ENCODE results near the gene KAZN.

The KAZN gene

GRCh38 chr1:14983277-14983676, 384.8 kb downstream of the KAZN start:
- H3K4me3 ChIP-seq (ENCODE audit: low read length): no peak overlapping the region
- H3K4me2 ChIP-seq (ENCODE audit: low read length): no peak overlapping the region
- H3K27me3 ChIP-seq (ENCODE audit: control insufficient read depth, low read length): no peaks in the 10 kb centered on the region
- H3K36me3 ChIP-seq (ENCODE audit: control insufficient read depth, low read length): no peaks in the 10 kb centered on the region
- no peaks in the 10 kb centered on the region for H3K79me2 ChIP-seq (ENCODE audit: control insufficient read depth, low read length)
- TF ChIP-seq EZH2phosphoT487 (IDR thresholded peaks at IDR 0.05; ENCODE audit: borderline replicate concordance, low read length): no peak
- TF ChIP-seq CTCF (IDR thresholded peaks at IDR 0.05; ENCODE audit: low read depth, low read length, poor library complexity, severe bottlenecking): peak; percentile 63
- H3F3A ChIP-seq (ENCODE audit: control insufficient read depth, insufficient read depth): no peaks in the 10 kb centered on the region
- no peak overlapping the region for H3K27ac ChIP-seq (ENCODE audit: low read depth, low read length)
- no peaks in the 10 kb centered on the region for H3K9me3 ChIP-seq (ENCODE audit: control insufficient read depth, insufficient read depth, low read length)
- no peaks in the 10 kb centered on the region for H3K4me1 ChIP-seq (ENCODE audit: control insufficient read depth, low read length)
- no peaks in the 10 kb centered on the region for H3K9me2 ChIP-seq (replicated peaks; ENCODE audit: control insufficient read depth, low read length)
- no peaks in the 10 kb centered on the region for H4K20me1 ChIP-seq (ENCODE audit: control insufficient read depth, insufficient read depth, low read depth, low read length)

GRCh38 chr1:14986168-14986567, 387.7 kb downstream of the KAZN start:
- H4K20me1 ChIP-seq (ENCODE audit: control insufficient read depth, insufficient read depth, low read depth, low read length): no peaks in the 10 kb centered on the region
- H3K9me3 ChIP-seq (ENCODE audit: control insufficient read depth, insufficient read depth, low read length): no peaks in the 10 kb centered on the region
- H3K4me2 ChIP-seq (ENCODE audit: low read length): no peak overlapping the region
- H3F3A ChIP-seq (ENCODE audit: control insufficient read depth, insufficient read depth): no peaks in the 10 kb centered on the region
- H3K4me1 ChIP-seq (ENCODE audit: control insufficient read depth, low read length): no peaks in the 10 kb centered on the region
- TF ChIP-seq EZH2phosphoT487 (IDR thresholded peaks at IDR 0.05; ENCODE audit: borderline replicate concordance, low read length): no peak
- no peak for TF ChIP-seq CTCF (IDR thresholded peaks at IDR 0.05; ENCODE audit: low read depth, low read length, poor library complexity, severe bottlenecking)
- H3K79me2 ChIP-seq (ENCODE audit: control insufficient read depth, low read length): no peaks in the 10 kb centered on the region
- H3K4me3 ChIP-seq (ENCODE audit: low read length): no peak overlapping the region
- H3K36me3 ChIP-seq (ENCODE audit: control insufficient read depth, low read length): no peaks in the 10 kb centered on the region
- no peak overlapping the region for H3K27ac ChIP-seq (ENCODE audit: low read depth, low read length)
- H3K27me3 ChIP-seq (ENCODE audit: control insufficient read depth, low read length): no peaks in the 10 kb centered on the region
- H3K9me2 ChIP-seq (replicated peaks; ENCODE audit: control insufficient read depth, low read length): no peaks in the 10 kb centered on the region

GRCh38 chr1:14987829-14988603, 389.5 kb downstream of the KAZN start:
- Histone ChIP-seq H3K27ac (ENCODE audit: low read depth, low read length) (no peak overlapping the region), H3K79me2 (ENCODE audit: control insufficient read depth, low read length) (no peaks in the 10 kb centered on the region), H3K9me2 (replicated peaks; ENCODE audit: control insufficient read depth, low read length) (no peaks in the 10 kb centered on the region), H3K36me3 (ENCODE audit: control insufficient read depth, low read length) (no peaks in the 10 kb centered on the region), H3K4me1 (ENCODE audit: control insufficient read depth, low read length) (no peaks in the 10 kb centered on the region), H3F3A (ENCODE audit: control insufficient read depth, insufficient read depth) (no peaks in the 10 kb centered on the region), H3K4me2 (ENCODE audit: low read length) (no peak overlapping the region), H3K4me3 (ENCODE audit: low read length) (no peak overlapping the region), H3K9me3 (ENCODE audit: control insufficient read depth, insufficient read depth, low read length) (no peaks in the 10 kb centered on the region), H4K20me1 (ENCODE audit: control insufficient read depth, insufficient read depth, low read depth, low read length) (no peaks in the 10 kb centered on the region), H3K27me3 (ENCODE audit: control insufficient read depth, low read length) (no peaks in the 10 kb centered on the region)
- TF ChIP-seq CTCF (IDR thresholded peaks at IDR 0.05; ENCODE audit: low read depth, low read length, poor library complexity, severe bottlenecking): no peak
- TF ChIP-seq EZH2phosphoT487 (IDR thresholded peaks at IDR 0.05; ENCODE audit: borderline replicate concordance, low read length): no peak
